Measurements from ENCODE around the gene GLT1D1. TPM values are rescaled to one million over a fixed set of nuclear protein-coding genes. Genes with fewer than 3 reads are reported as not detected.
A peak's percentile ranks its signal among the peaks of the same experiment; 100 is the strongest.
"Not testable (repeated sequence)": the region's sequence is repeated elsewhere in the genome, so short reads cannot be mapped to it uniquely, and the experiment has no call there.

GLT1D1 gene
- total RNA-seq = 11.0 TPM

DNA sequence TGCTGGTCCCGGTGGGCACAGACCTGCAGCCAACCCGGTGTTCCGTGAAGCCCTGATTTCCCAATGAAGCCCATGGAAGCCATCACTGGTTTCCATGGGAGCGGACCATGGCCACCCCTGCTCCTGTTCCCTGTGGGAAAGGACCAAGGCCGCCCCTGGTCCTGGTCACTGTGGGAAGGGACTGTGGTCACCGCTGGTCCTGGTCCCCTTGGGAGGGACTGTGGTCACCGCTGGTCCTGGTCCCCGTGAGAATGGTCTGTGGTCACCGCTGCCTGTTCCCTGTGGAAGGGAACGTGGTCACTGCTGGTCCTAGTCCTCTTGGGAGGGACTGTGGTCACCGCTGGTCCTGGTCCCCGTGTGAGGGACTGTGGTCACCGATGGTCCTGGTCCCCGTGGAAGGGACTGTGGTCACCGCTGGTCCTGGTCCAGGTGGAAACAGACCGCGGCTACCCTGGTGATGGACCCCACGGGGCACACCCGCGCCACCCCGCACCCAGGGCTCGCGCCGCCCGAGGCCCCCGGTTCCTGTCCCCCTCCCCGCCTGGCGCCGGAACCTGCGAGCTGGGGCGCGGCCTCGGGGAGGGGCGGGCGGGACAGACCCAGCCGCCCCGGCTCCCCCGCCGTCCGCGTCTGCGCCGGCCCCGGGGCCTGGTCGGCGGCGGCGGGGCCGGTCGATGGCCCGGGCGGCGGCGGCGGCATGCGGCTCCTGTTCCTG is at the start of gene GLT1D1:
TSS of gene GLT1D1 (plus strand) at position 594 of the 715 bp plus-strand sequence. CDS start at position 698, 104 bp downstream.
- DNase-seq (ENCODE audit: low spot score in 2 of 2) = no peak

DNA sequence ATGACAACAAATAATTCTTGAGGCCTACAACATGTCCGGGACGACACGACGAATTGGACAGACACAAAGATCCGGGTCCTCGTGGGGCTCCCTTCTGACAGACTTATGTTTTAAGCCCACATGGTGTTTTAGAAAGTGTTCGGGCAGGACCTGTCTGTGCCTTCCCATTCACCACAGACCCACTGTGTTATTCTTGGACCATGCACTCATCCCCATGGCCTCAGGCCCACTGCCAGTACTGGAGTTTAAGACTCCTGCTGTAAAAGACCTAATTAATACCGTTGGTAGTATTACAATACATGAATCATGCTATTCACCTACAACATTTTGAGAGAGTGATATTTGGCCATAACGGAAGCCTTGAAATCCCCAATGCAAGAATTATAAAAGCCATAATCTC is 49.5 kb upstream of the GLT1D1 start:
- FAIRE-seq (no peak), DNase-seq (ENCODE audit: low spot score in 2 of 2) (no peak)

More for the DNA sequence above, at the start of gene GLT1D1:
- FAIRE-seq = no peak

DNA sequence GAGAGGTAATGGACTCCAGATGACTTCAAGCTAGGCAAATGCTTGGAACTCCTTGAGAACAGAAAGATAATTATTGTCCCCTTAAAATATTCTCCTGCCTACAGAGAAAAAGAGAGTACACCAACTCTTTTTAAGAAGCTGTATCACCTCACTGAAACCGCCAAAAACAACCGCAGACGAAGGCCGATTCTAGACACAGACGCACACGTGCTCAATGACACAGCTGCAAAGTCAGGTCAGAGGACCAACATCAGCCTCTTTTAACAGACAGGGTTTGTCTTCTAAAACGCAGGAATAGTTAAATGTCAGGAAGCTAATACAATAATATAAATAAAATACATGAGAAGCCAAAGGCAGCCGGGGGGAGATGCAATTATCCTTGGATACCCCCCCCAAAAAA is 48.5 kb upstream of the GLT1D1 start:
- DNase-seq (ENCODE audit: low spot score in 2 of 2) = no peak
- no peak for FAIRE-seq

DNA sequence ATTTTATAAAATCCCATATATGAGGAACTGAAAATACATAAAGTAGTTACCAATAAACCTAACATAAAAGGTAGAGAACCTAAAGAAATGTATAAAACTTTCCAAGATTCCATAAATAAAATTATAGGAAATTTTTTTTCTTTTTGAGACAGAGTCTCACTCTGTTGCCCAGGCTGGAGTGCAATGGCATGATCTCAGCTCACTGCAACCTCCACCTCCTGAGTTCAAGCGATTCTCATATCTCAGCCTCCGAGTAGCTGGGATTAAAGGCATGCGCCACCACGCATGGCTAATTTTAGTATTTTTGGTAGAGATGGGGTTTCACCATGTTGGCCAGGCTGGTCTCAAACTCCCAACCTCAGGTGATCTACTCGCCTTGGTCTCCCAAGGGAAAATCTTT is 47.9 kb upstream of the GLT1D1 start:
- not testable (repeated sequence) for FAIRE-seq; DNase-seq (ENCODE audit: low spot score in 2 of 2)

DNA sequence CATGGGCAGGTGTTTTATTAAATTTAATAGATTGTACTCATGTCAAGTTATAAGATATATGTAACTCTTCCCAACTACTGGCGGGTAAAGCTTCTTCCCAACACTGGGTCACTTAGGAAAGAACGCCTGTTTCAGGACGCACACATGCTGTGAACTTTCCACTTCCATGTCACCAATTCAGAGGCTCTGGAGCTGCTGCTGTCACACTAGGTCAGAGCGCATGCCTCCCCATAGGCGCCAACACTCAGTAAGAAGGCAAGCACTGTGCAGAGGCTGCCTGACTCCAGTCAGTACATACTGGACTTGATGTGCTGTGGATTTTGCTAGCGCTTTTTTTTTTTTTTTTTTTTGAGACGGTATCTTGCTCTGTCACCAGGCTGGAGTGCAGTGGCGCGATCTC is 46.7 kb upstream of the GLT1D1 start:
- FAIRE-seq = no peak
- no peak for DNase-seq (ENCODE audit: low spot score in 2 of 2)

DNA sequence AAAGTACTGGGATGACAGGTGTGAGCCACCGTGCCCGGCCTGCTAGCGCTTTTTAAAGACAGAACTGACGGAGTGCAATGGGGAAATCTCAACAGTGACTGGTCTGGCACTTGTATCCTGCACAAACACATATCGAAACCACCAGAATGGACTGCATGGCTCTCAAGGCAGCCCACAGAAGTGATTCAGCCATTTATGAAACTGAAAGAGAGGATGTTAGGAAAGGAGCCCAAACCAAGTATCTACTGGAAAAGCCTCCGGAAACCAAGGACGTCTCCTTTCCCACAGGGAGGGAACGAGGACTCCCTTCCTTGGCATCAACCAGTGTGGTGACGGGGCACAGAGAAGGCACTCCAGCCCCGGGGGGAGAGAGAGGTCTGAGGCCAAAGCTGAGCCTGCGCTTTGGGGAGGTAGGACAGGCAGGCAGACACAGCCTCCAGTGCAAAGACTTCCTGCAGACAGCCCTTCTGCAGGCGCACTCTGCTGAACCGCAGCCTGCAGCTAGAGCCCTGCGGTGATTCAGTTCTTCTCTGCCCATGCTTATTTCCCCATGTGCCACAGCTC is 46.0 kb upstream of the GLT1D1 start:
- no peak for DNase-seq (ENCODE audit: low spot score in 2 of 2)
- no peak for FAIRE-seq

DNA sequence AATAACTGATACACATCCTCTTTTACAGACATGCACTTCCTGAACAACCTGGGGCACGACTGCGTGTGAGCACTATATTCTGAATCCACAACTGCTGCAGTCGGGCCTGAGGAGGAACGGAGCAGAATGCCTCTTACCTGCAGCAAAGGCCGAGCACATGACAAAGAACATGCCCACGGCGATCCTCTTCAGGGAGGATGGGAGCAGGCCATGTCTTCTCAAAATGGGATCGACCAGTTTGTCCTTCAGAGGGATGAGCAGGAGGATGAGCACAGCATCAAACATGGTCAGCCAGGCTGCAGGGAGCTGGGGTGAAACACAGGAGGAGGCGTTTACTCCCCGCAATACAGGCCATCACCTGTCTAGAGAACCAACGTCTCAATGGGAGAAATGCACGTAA is 44.6 kb upstream of the GLT1D1 start:
- DNase-seq (ENCODE audit: low spot score in 2 of 2) (no peak), FAIRE-seq (no peak)

DNA sequence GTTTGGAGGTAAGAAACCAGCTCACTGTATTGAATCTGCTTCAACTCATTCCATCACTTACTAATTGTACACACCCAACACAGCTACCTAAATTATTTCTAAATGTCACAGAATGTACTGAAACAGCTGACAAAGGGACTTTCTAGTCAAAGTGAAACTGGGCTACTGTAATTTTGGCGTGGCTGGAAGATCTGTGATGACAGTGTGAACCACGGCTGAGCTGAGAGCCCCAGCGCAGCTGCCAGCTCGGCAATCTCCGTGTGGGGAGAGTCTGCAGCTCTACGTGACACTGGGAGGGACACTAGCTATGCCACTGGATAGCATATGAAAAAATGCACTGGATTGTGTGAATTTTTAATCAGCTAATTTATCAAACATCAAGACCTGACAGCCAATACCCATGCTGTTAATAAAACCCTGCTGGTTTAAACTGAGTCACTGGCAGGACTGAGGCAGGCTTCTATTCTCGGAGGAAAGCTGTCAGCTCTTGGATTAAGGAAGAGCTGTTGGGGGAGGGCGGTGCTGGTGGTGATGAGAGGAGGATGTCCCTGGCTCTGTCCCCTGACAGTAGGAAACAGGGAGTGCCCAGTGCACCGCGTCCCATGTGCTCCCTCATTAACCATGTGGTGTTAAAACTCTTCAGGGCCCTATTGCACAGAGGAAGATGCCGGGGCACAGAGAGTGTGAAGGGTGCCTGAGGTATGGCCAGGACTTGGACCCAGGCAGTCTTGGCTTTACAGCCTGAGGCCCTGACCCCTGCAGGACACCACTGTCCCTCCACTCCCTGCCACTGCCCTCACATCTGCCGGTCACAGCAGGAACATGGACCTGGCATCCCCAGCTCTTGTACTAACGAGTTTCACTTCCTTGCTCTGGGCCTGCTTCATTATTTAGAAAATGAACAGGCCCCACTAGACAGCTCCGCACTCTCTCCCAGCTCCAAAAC is 42.8 kb upstream of the GLT1D1 start:
- FAIRE-seq = no peak
- no peak for DNase-seq (ENCODE audit: low spot score in 2 of 2)

DNA sequence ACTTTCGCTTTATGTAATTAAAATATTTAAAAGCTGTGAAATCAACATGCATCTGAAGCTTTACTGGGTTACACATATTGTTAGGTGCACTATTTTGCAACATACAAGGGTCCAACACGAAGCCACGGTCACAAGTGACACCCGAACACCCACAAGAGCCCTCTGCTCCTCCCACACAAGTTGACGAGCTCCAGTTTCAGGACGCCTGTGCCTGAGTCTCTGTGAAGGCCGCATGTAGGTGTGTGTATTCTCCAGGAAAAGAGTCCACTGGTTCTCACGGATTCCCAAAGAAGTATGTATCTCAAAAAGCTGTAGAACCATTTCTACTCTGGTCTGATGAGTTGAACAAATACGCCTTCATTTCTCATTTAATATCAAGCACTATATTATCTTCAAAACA is 41.5 kb upstream of the GLT1D1 start:
- DNase-seq (ENCODE audit: low spot score in 2 of 2) (no peak), FAIRE-seq (no peak)

DNA sequence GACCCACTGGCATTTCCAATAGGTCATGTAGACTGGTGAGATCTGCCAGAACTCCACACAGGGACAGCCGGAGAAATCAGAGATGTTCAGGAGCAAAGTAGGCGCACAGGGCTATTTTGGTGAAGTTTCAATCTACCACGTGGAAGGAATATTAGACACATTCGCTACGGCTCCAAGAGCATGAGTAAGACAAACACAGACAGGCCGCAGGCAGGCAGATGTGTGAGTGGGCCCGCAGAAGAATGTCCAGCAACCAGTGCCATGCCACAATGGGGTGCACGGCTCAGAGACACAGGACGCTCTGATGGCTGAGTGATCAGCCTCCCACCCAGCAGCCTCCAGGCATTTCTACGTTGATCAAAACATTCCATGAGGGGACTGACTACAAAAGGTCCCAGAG is 39.9 kb upstream of the GLT1D1 start:
- no peak for FAIRE-seq
- no peak for DNase-seq (ENCODE audit: low spot score in 2 of 2)

DNA sequence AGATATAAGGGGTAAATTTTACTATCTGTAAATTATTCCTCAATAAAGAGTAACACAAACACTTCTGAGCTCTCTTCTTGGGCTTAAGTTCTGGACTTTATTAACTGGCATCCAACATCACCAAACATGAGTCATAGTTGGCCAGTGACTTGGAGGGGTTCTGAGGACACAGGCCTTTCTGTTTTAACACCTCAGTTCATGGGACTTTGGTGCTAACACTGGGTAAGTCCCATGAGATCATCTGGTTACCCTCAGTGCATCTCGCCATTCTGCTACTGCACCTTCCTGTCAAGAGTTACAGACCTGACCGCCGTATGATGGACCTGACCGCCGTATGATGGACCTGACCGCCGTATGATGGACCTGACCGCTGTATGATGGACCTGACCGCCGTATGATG is 39.4 kb upstream of the GLT1D1 start:
- DNase-seq (ENCODE audit: low spot score in 2 of 2) (no peak), FAIRE-seq (no peak)

DNA sequence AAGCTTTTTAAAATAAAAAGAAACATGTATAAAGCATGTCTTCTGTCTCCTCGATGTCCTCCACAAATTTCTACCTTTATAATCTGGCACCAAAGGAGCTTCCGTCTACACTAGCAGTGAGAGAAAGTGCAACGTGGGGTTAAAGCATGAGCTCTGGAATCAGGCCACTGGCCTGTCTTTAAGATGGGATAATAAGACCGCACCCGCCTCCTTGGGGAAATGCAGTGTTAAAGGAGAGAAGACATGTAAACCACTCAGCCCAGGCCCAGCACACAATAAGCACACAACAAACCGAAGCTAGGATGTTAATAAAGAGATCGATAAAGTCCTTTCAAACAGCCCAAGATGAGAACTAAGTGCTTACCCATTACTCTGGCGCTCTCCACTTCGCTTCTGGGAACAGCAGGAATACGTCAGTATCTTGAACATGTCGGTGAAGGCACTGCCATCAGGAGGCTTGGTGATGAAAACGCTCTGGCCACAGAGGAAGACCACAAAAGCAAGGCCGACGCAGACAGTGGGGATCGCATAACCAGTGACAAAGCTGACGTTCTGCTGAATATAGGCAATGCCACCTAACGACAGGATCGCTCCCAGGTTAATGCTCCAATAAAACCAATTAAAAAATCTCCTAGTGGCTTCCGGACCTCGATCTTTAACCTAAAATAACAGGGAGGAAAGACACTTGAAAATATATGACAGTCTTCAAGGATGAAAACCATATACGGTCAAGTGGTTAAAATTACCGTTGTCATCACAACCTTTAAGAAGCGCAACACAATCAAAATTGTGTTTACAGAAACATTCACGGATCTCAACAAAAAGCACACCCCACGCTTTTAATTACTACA is 38.6 kb upstream of the GLT1D1 start:
- DNase-seq (ENCODE audit: low spot score in 2 of 2) (no peak), FAIRE-seq (no peak)

DNA sequence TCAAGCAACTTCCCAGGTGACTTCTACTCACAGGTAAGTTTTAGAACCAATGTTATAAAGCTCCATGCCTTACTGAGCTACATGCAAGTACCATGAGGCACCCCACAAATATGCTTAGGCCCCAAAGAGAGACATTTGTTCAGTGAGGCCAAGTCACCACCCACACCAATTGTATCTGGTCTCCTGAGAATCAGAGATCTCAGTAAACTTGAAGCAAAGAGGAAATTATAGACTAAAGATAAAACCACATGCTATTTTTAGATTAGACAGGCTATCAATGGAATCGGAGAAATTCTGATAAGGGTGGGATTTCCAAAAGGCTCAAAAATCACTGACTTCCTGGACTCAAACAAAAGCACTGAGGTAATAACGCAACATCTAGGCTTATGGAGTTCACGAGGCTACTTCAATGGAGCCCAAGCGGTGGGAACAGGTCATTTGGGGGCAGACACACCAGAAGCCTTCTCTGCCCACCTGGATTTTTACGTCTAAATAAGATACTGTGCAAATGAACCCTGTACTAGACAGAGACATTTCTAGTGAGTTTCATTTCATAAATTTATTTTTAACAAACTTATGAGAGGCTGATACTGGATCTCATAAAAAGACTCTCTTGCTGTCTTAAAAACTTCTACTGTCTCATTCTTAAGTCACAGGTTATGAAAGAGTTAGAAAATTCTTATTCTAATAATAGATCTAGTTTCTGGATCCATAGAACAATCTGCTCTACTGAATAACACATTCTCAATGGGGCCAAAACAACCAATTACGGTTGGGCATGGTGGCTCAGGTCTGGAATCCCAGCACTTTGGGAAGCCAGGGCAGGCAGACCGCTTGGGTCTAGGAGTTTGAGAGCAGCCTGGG is 37.3 kb upstream of the GLT1D1 start:
- FAIRE-seq = no peak
- no peak for DNase-seq (ENCODE audit: low spot score in 2 of 2)

DNA sequence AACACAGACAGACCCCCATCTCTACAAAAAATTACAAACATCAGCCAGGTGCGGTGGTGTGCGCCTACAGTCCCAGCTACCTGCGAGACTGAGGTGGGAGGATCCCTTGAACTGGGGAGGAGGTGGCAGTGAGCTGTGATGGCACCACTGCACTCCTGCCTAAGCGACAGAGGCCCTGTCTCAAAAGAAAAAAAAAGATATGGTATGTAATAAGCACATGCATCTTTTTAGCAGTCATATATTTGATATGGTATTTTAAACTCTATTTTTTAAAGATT is 36.7 kb upstream of the GLT1D1 start:
- DNase-seq (ENCODE audit: low spot score in 2 of 2) (no peak), FAIRE-seq (no peak)

DNA sequence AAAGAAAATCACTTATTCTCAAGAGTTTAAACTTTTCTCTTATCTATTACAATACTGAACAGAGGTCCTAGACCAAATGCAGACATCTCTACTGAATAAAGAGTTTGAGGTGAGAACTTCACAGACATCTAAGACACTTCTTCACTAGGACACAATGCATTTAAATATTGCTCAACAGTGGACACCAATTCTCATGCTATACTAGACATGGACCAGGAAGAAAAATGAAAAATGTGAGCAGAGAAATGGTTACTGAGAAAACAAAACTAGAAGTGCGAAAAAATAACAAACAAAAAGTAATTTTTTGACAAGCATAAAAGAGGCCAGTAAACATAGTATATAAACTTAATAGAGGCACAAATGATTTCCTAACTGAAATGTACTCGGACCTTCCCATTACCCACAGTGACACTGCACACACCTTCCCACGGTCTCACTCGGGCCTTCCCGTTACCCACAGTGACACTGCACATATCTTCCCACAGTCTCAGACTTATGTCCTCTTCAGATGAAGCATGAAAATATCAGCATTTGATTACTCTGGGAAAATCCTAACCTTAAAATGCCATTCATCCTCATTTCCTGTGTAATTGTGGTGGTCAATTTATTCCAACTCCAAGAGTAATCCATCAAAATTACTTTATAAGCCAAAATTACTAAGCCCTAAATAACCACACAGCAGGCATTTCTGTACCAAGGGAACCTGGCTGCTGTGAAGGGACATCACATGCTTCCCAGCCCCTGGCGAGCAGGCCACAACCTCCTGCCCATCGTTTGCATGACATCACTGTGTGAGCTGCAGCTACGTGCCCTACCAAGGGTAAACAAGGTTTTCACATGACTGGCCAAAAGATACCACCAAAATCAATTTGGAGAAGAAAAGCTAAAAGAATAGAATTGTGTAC is 35.9 kb upstream of the GLT1D1 start:
- DNase-seq (ENCODE audit: low spot score in 2 of 2) (peak in 1 of 2 donors; percentile 40), FAIRE-seq (no peak)

DNA sequence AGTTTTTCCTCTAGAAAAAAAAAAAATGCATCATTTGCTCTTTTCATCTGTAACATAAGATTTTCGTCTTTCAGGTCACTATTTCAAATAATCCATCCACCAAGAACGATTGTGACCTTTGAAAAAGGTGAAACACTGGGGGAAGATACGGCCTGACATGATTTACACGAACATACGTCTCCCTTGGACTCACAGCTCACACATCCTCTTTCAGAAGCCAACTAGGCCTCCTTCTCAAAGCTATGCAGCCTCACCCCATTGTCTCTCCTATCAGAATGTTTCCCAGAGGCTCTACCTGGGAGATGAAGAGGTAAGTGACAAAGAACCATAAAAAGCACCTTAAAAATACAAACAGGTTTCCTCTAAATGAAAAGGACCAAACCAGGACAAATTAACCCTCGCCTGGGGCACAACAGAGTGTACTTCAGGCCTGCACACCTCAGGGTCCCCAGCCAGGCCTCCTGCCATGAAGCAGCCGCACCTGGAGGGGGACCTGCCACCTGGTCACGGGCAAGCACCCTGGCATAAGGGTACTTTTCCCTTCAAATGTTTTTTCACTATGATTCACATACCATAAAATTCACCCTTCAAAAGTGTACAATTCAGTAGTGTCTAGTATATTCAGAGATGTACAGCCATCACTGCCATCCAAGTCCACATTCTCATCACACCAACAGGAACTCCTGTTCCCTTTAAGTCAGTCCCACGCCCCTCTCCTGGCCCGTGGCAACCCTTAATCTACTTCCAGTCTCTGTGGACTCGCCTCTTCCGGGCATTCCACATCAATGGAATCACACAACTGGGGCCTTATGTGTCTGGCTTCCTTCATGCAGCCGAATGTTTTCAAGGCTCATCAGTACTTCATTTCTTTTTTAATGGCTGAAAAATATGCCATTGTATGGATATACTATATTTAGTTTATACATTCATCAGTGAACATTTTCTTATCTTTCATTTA is 34.9 kb upstream of the GLT1D1 start:
- no peak for DNase-seq (ENCODE audit: low spot score in 2 of 2)
- no peak for FAIRE-seq

DNA sequence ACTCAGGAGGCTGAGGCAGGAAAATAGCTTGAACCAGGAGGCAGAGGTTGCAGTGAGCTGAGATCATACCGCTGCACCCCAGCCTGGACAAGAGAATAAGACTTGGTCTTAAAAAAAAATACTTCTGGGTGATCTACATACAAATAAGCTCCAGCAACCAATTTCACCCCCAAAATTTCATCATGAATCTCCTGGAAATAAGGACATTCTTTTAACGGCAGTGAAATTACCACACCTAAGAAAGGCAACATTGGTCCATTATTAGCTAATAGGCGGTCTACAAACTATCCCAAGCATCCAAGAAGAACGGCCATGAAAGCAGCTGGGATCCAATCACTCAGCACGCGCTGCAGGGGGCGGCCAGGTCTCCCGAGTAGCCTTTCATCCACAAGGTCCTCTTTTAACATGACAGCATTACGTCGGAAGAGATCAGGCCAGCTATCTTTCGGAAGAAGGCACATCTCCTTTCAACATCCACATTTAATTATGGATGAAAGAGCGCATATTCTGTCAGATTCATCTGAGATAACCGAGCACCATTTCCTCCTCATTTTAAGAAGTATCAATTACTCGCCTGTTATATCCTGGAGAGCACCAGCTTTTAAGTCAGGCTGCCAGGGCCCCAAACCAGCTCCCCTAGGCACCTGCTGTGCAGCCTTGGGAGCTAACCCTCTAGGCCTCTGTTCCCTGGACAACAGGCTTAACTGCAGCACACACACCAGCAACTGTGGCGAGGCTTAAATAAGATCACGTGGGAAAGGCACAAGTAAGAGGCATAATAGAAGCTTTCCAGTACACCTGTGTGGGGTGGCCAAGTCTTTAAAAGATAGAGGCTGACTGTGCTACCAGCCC is 33.8 kb upstream of the GLT1D1 start:
- FAIRE-seq (no peak), DNase-seq (ENCODE audit: low spot score in 2 of 2) (no peak)

Measured in frontal cortex (tissue), 4 donors.